Hepatocyte (in vitro differentiated cells): Measurements from ENCODE around the gene ASIC2. TPM values are rescaled to one million over a fixed set of nuclear protein-coding genes. Genes with fewer than 3 reads are reported as not detected.

ENCODE experiments used
- DNase-seq: peaks from one replicate; pipeline ENCODE4 v3.0.0-alpha.2; 2016; ENCODE audit warnings: low spot score
- H2AFZ ChIP-seq: fragments of 200-600 bp; sonication (generic); 2 replicates; pipeline ENCODE4 v1.6.0; 2016; ENCODE audit warnings: antibody characterized with exemption, mild to moderate bottlenecking
- H3K27ac ChIP-seq: fragments of 200-600 bp; sonication (generic); 2 replicates; pipeline ENCODE4 v1.5.1; 2016; ENCODE audit warnings: mild to moderate bottlenecking
- H3K27me3 ChIP-seq: fragments of 200-600 bp; sonication (generic); 2 replicates; pipeline ENCODE4 v1.6.1; 2016
- H3K36me3 ChIP-seq: fragments of 200-600 bp; sonication (generic); replicated peaks from 2 replicates; pipeline ENCODE4 v1.5.1; 2016; ENCODE audit warnings: low read depth; ENCODE audit not compliant: insufficient read depth
- H3K4me1 ChIP-seq: fragments of 200-600 bp; sonication (generic); 2 replicates; pipeline ENCODE4 v1.5.1; 2016; ENCODE audit warnings: mild to moderate bottlenecking, moderate library complexity; ENCODE audit not compliant: insufficient read depth
- H3K4me2 ChIP-seq: fragments of 200-600 bp; sonication (generic); 2 replicates; pipeline ENCODE4 v1.6.0; 2016
- H3K4me3 ChIP-seq: fragments of 200-600 bp; sonication (generic); 2 replicates; pipeline ENCODE4 v1.5.1; 2016; ENCODE audit warnings: mild to moderate bottlenecking
- H3K79me2 ChIP-seq: fragments of 200-600 bp; sonication (generic); 2 replicates; pipeline ENCODE4 v1.6.0; 2017; ENCODE audit warnings: mild to moderate bottlenecking
- H3K9me2 ChIP-seq: fragments of 200-600 bp; sonication (generic); replicated peaks from 2 replicates; pipeline ENCODE4 v1.6.0; 2017; ENCODE audit warnings: mild to moderate bottlenecking; ENCODE audit not compliant: insufficient read depth
- H3K9me3 ChIP-seq: fragments of 200-600 bp; sonication (generic); 2 replicates; pipeline ENCODE4 v1.5.1; 2016; ENCODE audit warnings: low read depth, mild to moderate bottlenecking
- H4K20me1 ChIP-seq: fragments of 200-600 bp; sonication (generic); 2 replicates; pipeline ENCODE4 v1.6.0; 2016; ENCODE audit warnings: mild to moderate bottlenecking; ENCODE audit not compliant: insufficient read depth, poor library complexity, severe bottlenecking
- EZH2 ChIP-seq: fragments of 200-600 bp; sonication (generic); IDR thresholded peaks from 2 replicates; pipeline ENCODE4 v1.6.1; 2016; ENCODE audit warnings: antibody characterized with exemption, mild to moderate bottlenecking, borderline replicate concordance
- EZH2phosphoT487 ChIP-seq: fragments of 200-600 bp; sonication (generic); IDR thresholded peaks from one replicate; pipeline ENCODE4 v1.6.1; 2018; ENCODE audit warnings: antibody characterized with exemption, mild to moderate bottlenecking, low read depth, moderate library complexity; ENCODE audit not compliant: unreplicated experiment, severe bottlenecking
- WGBS: methylation state at CpG from one replicate; pipeline ENCODE4 v1.1.6; 2016; ENCODE audit warnings: low lambda C conversion rate; ENCODE audit errors: missing lambda C conversion rate; 5-methylcytosine and 5-hydroxymethylcytosine counted together
- polyA plus RNA-seq: library from polyadenylated mRNA; unstranded; fragments of >200 nt; fragmentation: Nextera tagmentation; extraction: Ambion mirVana; gene quantifications from 2 replicates; pipeline ENCODE4 v1.2.1, GENCODE V29; 2016
- total RNA-seq: library from RNA; depleted of rRNA; stranded (reverse); fragments of >200 nt; gene quantifications from 2 replicates; pipeline ENCODE4 v1.2.3, GENCODE V29; 2014
- TF ChIP-seq, protein P1 (sequence below): fragments of 200-600 bp; sonication (generic); IDR thresholded peaks from 2 replicates; pipeline ENCODE4 v1.5.1; 2016; ENCODE audit warnings: antibody characterized with exemption, mild to moderate bottlenecking; ENCODE audit not compliant: poor library complexity

ASIC2 gene
- total RNA-seq (0.96 and 2.3 TPM in 2 replicates), polyA plus RNA-seq (3.2 and 3.3 TPM in 2 replicates)

DNA sequence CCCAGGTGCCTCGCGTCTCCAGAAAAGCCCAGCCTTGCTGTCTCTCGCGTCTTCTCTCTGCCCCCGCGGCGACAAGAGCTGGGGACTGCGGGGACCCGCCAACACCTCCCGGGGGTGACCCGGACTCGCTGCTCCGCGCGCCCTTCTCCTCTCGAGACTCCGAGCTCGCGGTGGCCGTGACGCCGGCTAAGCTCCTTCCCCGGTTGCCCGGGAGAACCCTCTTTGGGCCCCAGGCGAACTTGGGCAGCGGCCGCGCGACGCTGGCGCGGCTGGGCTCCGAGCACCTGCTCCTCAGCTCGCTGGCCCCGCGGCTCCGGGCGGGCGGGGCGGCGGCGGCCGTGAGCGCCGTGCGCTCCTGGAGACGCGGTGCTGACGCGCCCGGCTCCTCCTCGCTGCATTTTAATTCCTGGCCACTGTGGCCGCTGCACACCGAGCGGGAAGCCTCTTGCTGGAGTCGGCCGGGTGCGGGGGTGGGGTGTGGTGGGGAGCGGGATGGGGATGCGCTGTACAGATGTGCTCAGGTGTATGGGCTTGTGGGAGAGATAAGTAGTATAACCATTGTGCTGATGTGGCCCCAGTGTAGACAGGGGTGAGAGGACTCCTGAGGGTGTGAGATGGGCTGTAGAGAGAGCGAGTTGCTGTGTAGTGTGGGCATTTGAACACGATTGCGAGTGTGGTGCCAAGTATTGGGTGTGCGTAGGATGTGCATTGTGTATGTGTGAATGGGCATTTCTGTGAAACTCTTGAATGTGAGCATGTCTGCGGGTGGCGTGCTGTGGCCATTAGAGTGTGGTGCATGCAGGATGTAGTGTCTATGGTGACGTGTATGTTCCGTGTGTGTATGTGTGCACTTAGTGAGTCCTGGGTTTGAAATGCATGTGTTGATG is at the start of gene ASIC2:
Gene ASIC2 (minus strand): TSS at position 315 of the 887 bp plus-strand sequence.
- H3K79me2 ChIP-seq: no peaks in the 10 kb centered on the region
- H3K27me3 ChIP-seq: peaks cover 81% of the 10 kb centered on the region
- no peak within 1 kb of the TSS for H3K27ac ChIP-seq
- TF ChIP-seq EZH2 (peak; percentile 9), EZH2phosphoT487 (no peak)
- TF ChIP-seq, protein P1, sequence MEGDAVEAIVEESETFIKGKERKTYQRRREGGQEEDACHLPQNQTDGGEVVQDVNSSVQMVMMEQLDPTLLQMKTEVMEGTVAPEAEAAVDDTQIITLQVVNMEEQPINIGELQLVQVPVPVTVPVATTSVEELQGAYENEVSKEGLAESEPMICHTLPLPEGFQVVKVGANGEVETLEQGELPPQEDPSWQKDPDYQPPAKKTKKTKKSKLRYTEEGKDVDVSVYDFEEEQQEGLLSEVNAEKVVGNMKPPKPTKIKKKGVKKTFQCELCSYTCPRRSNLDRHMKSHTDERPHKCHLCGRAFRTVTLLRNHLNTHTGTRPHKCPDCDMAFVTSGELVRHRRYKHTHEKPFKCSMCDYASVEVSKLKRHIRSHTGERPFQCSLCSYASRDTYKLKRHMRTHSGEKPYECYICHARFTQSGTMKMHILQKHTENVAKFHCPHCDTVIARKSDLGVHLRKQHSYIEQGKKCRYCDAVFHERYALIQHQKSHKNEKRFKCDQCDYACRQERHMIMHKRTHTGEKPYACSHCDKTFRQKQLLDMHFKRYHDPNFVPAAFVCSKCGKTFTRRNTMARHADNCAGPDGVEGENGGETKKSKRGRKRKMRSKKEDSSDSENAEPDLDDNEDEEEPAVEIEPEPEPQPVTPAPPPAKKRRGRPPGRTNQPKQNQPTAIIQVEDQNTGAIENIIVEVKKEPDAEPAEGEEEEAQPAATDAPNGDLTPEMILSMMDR: peak; percentile 26
- 21% methylated on average over 34 of the region's 68 CpGs for WGBS
- H4K20me1 ChIP-seq: no peaks in the 10 kb centered on the region
- no peaks in the 10 kb centered on the region for H3K36me3 ChIP-seq
- peak within 1 kb of the TSS; percentile 20 for H3K4me3 ChIP-seq
- DNase-seq: peak; percentile 70
- peak within 1 kb of the TSS; percentile 91 for H3K4me2 ChIP-seq
- H3K9me3 ChIP-seq: no peaks in the 10 kb centered on the region
- H3K9me2 ChIP-seq: no peaks in the 10 kb centered on the region
- H3K4me1 ChIP-seq: no peaks in the 10 kb centered on the region
- H2AFZ ChIP-seq: peak within 1 kb of the TSS; percentile 40

DNA sequence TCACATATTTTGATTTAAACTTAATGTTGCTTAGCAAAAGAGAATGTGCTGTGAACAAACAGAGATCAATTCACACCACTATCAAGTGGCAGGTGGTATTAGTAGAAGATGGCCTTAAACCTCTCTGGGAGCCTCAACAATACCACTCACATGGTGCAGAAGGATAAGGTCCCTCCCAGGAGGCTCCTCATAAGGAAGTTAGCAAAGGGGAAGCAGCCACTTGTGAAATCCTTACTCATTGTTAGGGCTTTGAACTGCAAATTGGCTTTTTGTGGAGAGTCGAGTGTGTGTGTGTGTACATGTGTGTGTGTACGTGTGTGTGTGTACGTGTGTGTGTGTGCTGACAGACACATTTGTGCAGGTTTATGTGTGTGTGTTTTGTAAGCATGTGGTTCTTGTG is 48.9 kb upstream of the ASIC2 start:
- peaks cover 24% of the 10 kb centered on the region for H3K27me3 ChIP-seq

DNA sequence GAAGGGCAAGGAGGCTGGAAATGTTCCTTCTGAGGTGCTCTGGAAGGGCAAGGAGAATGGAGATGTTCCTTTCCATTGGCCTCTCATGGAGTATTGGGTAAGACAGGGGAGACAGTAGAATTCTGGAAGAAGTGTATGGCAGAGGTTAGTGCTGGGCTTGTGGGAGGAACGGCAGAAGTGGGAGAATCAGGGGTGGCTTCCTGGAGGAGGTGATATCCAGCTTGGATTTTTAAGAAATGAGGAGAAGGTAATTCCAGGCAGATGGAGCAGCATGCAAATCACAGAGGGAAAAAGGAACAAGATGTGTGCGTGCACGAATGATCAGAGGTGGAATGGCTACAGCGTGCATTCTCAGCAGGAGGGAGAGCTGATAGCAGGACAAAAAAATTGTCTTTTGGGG is 45.1 kb upstream of the ASIC2 start:
- H2AFZ ChIP-seq: no peak overlapping the region
- no peaks in the 10 kb centered on the region for H4K20me1 ChIP-seq
- H3K9me3 ChIP-seq: no peaks in the 10 kb centered on the region
- H3K4me1 ChIP-seq: no peaks in the 10 kb centered on the region
- H3K79me2 ChIP-seq: no peaks in the 10 kb centered on the region
- WGBS: 82% methylated on average over 4 of the region's 4 CpGs
- no peak for DNase-seq
- H3K27ac ChIP-seq: no peak overlapping the region
- no peak overlapping the region for H3K4me2 ChIP-seq
- no peaks in the 10 kb centered on the region for H3K36me3 ChIP-seq
- no peaks in the 10 kb centered on the region for H3K9me2 ChIP-seq
- TF ChIP-seq, protein P1: no peak
- TF ChIP-seq EZH2phosphoT487 (no peak), EZH2 (no peak)
- H3K4me3 ChIP-seq: no peak overlapping the region
- H3K27me3 ChIP-seq: peaks cover 34% of the 10 kb centered on the region

More for the DNA sequence above, 48.9 kb upstream of the ASIC2 start:
- no peaks in the 10 kb centered on the region for H3K9me2 ChIP-seq
- no peaks in the 10 kb centered on the region for H3K79me2 ChIP-seq
- no peaks in the 10 kb centered on the region for H3K9me3 ChIP-seq
- TF ChIP-seq EZH2 (no peak), EZH2phosphoT487 (no peak)
- TF ChIP-seq, protein P1: no peak
- H3K27ac ChIP-seq: no peak overlapping the region
- H3K4me3 ChIP-seq: no peak overlapping the region
- H3K4me1 ChIP-seq: no peaks in the 10 kb centered on the region
- 80% methylated on average over 3 of the region's 3 CpGs for WGBS
- H3K4me2 ChIP-seq: no peak overlapping the region
- H4K20me1 ChIP-seq: no peaks in the 10 kb centered on the region
- no peak for DNase-seq
- H2AFZ ChIP-seq: no peak overlapping the region
- H3K36me3 ChIP-seq: no peaks in the 10 kb centered on the region
